Left lobe of liver (tissue), 2 donors: ENCODE results near the gene CACNG1. TPM values are rescaled to one million over a fixed set of nuclear protein-coding genes. Genes with fewer than 3 reads are reported as not detected.
A peak's percentile ranks its signal among the peaks of the same experiment; 100 is the strongest.

Experiments
- ATAC-seq: fragments of 200-7000 bp; cut with Tn5 transposase; one replicate; pipeline ENCODE4 v1.9.1; 2020; ENCODE audit warnings: mild to moderate bottlenecking, moderate library complexity
- DNase-seq: peaks from one replicate; pipeline ENCODE4 v3.0.0-alpha.2; 2020; ENCODE audit warnings: low spot score
- total RNA-seq: library from RNA; stranded (reverse); gene quantifications from one replicate; pipeline ENCODE4 v1.2.1, GENCODE V29; 2021
- donor health status: DM: no; HTN: no; CAD: no; lungs with moderate emphysema.
- donor health status: DM: no; HTN: yes; CAD: no.

CACNG1 gene, protein sequence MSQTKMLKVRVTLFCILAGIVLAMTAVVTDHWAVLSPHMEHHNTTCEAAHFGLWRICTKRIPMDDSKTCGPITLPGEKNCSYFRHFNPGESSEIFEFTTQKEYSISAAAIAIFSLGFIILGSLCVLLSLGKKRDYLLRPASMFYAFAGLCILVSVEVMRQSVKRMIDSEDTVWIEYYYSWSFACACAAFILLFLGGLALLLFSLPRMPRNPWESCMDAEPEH
- not detected for total RNA-seq

DNA sequence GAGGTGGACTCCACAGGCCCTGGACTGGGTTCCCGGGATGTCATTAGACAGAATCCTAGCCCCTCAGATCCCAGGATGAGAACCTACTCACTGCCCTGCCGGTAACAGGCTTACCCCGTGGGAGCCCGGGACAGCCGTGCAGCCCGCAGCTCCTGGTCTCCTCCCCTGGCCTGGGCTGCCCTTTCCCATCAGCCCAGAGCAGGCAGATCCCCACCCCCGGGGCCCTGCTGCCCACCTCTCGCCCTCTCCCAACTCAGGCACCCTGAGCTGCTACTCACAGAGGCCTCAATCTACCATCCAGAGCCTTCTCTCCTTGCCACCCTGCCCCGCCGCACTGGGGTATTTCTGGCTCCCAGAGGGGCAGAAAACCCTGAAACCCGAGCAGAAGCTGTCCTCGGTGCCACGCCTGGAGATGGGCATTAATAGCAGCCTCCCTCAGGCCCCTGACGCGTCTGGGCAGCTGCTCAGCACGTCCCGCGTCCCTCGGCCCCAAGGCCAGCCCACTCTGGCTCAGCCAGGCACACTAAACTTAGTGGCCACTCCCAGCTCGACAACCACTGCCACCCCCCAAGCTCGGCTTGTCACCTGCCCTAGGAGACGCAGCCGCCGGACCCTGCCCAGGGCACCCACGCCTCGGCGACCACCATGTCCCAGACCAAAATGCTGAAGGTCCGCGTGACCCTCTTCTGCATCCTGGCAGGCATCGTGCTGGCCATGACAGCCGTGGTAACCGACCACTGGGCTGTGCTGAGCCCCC, at the start of gene CACNG1:
CACNG1 (plus strand) TSS at position 539 of the 757 bp plus-strand sequence; CDS start at position 646, 107 bp downstream.
- no peak for ATAC-seq
- DNase-seq = no peak

DNA sequence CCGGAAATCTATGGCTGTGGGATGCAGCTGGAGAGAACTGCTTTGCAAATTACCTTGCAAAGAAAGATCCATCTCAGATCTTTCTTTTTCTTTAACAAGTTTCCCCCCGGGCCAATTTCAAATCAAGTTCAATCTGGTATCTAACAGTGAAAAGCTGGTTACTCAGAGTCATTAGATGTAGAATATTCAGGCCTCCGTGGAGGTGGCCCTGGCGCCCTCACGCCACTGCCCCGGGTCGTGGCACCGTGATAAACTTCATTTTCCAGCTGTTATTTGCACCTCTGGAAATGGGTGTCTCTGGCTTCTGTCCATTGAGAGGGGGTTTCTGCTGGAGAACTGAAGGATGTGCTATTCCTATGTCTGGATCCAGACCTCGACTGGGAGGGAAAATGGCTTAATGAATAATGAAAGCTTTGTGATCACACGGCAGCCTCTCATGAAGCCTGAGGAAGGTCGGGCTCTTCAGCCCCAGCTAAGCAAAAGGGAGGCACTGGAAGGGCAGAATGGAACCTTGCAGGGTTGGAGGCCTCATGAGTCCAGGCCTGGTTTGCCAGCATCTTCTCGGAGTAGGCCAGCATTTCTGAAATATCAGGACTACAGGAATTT, 49.3 kb upstream of the CACNG1 start:
- ATAC-seq = no peak
- DNase-seq = no peak

DNA sequence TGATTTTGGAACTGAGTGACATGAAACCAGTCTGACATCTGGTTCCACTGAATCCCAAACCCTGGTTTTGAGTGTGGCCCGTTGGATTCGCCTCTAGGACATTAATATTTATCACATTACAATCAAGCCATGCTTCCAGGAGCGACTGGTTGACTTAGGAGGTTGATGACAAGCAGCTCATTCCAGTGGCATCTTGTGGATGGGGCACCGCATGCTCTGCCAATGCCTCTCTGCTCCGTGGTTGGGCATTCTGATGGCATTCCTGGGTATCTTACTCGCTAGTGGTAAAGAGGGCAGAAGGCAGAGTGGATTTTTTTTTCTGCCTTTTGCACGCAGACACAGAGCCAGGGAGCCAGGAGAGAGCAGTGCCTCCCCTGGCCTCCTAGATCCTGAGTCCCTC, 48.4 kb upstream of the CACNG1 start:
- DNase-seq = no peak
- no peak for ATAC-seq

DNA sequence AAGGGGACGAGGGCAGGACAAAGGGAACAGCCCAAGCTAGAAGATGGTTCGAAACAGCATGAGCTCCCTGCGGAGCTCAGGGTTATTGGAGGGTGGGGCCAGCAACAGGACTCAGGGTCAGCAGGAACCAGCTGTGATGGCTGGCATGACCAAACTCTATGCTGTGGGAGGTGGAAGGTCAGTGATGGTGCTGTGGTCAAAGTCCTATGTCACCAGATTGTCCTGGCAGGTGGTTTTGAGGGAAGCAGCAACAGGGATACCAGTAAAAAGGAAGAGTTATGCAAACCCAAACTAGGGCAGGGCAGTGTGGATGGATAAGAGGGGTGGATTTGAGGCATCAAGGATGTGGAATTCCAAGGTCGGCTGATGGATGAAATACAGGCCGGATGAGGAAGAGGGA, 47.4 kb upstream of the CACNG1 start:
- peak; percentile 73 for ATAC-seq
- DNase-seq = no peak

DNA sequence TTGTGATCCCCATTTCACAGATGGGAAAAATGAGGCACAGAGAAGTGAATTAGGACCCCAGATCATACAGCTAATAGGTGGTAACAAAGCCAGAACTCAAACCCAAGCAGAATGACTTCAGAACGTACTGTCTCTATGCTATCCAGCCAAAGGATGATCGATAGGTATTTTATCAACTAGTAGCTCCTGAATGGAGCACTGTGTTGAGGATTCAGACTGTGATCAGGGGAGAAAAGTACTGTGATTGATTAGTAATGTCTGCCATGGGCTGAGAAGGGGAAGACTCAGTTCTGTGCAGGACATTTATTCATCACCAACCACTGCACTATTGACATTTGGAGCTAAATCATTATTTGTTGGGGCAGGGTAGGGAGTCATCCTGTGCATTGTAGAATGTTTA, 41.1 kb upstream of the CACNG1 start:
- ATAC-seq (no peak), DNase-seq (no peak)

DNA sequence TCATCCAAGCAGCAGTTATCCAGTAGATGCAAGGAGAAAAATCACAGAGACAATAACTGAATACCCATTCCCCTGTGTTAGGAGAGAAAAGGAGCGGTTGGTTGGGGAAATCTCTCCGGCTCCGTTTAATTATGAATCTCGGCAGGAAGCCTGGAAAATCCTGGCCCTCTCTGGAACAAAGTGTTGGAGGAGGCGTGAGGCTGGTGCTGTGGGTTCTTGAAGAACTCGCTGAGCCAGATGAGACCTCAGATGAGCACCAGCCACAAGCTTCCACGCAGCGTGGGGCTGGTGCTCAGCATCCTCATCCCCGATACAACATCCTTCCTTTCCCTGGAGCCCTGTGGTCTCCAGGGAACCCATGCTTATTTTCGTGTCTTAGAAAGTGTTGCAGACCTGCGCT, 40.2 kb upstream of the CACNG1 start:
- ATAC-seq = no peak

DNA sequence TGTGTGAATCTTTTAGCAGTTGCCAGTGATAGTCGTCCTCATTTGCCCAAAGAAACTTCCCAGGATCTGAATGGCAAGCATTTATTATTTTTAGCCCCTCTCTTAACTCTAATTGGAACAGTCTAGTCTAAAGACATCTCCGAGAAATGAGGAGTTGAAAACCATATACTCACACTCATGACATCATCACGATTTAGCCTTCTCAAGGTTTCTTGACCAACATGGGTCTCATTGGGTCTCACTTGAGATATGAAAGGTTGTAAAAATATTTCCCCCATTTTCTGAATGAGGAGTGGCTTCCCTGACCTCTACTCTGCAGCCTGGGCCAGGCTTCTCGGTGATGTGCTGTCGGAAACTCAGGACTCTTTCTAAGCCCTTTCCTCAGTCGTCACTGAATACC, 37.1 kb upstream of the CACNG1 start:
- no peak for DNase-seq

More for the DNA sequence above, 40.2 kb upstream of the CACNG1 start:
- DNase-seq = no peak

DNA sequence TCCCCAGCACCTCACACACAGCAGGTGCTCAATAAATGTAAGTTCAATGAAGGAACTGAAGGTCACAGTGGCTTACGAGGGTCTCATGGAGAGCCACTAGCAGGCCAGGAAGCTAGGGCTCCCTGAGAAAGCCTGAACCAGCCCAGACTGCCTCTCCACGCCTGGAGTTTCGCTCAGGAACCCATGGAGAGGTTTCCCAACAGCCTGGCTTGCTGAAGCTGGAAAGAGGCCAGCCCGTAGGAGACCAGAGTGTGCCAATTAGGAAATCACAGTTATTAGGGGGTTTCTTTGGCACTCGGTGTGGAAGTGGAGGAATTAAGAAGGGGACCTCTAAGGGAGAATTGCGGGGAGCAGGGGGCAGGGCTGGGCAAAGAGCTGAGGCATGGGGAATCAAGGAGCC, 36.3 kb upstream of the CACNG1 start:
- ATAC-seq (peak; percentile 80), DNase-seq (peak; percentile 54)

More for the DNA sequence above, 37.1 kb upstream of the CACNG1 start:
- ATAC-seq = no peak

DNA sequence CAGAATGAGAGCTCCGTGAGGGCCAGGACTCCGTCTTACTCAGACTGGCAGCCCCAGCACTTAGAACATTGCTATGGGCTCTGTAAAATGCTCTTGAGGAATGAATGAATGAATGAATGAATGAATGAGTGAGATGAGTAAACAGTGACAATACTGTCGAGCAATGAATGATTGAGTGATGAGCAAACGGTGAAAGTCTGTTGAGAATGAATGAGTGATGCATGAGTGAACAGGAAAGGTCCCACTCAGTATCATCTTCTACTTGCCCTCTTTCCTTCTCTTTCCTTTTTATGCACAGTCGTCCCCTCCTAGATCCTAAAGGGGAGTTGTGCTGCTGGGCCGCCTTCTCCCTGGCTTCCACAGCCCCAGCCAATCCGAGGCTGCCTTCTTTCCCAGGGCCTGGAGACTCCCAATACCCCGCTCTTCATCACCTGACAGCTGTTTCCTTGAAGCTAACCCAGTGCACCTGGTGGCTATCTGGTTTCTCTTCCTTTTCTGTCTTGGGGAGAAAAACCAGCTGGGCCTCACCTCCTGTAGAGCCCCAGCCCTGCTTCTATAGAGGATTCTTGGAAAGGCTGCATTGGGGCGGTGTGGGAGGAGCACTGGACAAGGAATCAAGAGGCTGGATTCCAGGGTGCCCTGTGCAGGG, 32.7 kb upstream of the CACNG1 start:
- DNase-seq = no peak
- ATAC-seq = no peak

DNA sequence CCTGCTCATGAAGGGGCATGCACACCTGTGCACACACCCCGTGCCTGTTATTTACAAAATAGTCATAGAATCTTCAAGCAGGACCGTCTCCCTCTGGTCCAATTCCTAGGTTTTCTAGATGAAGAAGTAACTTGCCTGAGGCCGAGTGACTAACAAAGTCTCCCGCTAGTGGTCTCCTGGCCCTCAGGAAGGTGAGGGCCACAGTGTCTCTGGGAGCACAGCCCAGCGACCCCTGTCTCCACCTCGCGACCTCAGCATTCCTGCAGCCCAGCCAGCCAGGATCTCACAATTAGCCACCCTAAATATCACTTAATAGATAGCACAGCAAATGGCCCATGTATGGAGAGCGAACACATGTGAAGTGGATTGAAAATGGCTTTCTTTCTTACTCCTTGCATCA, 30.5 kb upstream of the CACNG1 start:
- ATAC-seq (no peak), DNase-seq (no peak)

DNA sequence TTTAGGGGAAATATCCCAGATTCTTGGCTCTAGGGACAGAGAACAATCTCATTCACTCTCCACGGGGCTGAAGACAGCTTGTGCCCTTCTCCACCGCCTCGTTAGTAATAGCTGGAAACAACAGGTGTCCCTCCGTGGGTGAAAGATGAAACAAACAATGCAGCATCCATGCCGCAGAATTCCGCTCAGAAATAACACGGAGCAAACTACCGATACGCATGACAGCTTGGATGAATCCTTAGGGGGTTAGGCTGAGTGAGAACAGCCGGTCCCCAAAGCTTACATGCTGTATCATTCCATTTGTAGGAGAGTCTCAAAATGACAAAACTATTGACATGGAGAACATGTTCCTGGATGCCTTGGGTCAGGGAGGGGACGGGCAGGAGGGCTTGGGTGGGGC, 29.4 kb upstream of the CACNG1 start:
- ATAC-seq (no peak), DNase-seq (no peak)

DNA sequence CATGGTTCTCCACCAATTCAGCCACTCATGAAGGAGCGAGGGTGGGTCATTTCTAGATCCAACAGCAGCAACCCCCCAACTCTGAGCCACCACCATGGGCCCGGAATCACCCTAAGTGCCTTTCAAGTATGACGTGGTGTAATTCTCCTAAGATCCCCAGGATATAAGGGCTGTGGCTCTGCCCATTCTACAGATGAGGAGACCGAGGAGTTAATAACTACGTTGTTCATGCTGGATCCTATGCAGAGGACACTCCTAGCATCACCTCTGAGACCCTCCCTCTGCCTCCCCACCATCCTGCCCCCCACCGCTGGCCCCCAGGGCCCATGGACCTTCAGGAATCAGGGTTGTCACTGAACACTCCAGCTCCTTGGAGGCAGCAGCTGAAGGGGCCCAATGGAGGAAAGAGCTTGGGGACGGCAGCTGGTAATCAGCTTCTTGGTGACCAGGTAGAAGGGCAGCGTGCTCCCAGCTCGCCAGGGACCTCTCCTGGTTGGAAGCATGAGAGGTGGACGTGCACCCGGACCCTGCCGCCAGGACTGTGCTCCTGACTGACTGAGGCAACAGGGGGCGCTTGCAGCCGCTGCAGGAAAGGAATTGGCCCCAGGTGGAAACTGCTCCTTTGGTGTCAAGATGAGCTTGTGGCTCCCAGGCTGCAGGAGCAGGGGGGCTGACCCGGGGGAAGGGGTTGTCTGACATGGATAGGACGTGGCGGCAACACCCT, 28.2 kb upstream of the CACNG1 start:
- ATAC-seq (no peak), DNase-seq (no peak)

DNA sequence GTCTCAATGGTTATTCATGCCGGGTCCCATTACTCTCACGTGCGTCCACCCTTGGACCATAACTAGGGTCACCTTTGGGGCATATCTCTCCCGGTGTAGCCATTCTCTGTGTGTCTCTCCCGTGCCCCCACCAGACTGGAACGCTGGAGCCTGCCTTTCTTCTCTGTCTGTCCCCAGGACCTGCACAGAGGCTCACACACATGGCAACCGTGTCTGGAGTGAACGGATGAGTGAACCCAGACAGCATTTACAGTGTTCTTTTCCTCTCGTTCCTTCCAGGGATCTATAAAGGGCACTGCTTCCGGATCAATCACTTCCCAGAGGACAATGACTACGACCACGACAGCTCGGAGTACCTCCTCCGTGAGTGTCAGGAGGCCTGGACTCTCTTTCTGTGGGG, 26.4 kb upstream of the CACNG1 start:
- no peak for DNase-seq

DNA sequence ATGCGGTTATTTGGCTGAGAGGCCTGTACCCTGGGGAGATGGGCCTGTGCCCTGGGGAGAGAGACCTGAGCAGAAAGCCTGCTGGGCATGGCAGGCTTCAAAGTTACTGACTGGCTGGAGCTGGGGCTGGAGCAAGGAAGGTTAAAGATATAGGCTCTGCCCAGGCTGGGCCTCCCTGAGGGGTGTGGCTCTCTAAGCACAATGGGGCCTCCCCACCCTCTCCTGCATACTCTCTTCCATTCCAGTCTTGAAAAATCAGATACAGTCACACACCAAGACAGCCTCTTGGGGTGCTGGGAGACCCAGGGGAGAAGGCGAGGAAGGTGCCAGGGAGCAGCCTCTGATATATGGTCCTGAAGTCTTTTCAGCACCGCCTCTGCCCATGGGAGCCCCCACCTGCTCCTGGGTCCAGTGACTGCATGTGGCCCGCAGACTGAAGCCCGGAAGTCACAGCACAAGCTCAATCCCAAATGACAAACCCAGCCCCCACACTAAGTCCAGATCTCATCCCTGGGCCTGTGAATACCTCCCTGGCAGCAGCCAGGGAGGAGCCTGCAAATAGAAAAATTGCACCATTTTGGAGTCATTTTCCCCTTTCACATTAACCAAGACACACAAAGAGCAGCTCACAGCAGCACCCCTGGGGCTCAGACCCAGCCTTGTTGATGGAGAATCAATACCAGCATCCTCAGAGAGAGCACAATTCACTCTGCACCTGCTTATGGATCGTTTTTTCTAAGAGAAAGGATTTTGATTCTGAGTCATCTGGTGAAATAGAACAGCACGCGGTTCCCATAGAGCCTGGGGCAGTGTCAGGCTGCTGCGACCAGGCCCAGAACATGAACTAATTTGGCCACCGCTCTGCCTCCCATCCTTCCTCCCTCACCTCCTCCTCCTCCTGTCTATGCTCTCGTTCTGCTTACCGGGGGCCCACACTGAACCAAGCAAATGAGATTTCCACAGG, 25.6 kb upstream of the CACNG1 start:
- DNase-seq (no peak), ATAC-seq (no peak)

More for the DNA sequence above, 26.4 kb upstream of the CACNG1 start:
- no peak for ATAC-seq

DNA sequence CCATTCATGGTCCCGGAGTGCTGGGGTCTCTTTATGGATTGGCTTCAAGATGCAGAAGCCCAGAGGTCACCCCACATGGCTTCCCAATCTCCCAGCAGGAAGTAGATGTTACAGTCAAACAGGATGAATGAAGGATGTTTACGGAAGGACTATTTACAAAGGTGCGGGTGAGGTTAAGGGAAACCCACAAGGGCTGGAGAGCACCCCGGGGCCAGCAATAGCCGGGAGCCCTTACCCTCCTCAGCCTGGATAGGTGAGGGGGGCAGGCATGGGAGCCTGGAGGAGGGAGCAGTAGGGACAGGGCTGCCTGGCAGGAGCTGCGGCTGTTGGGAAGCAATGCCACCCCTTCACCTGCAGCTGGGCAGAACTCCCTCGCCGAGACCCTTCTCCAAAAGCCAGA, 24.5 kb upstream of the CACNG1 start:
- no peak for DNase-seq

DNA sequence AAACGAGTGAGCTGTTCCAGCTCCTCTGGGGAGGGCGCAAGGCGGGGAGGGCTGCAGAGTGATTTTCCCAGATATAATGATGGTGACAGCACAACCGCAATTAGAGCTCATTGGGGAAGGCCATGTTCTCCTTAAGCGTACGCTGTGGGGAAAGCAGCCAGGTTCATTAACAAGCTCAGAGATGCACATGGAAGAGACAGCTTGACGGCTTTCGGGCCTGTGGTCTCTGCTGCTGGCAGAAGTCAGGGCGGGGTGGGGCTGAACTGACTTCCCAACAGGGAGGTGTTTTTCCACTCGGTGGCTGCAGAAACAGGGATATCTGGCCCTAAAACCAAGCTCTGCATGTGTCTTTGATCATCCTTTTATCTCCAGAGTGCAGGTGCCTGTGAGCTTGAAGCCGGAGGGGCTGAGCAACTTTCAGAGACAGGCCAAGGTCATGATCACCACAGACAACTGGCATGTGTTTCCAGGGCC, 24.0 kb upstream of the CACNG1 start:
- DNase-seq = no peak
- ATAC-seq = no peak

More for the DNA sequence above, 24.5 kb upstream of the CACNG1 start:
- no peak for ATAC-seq

DNA sequence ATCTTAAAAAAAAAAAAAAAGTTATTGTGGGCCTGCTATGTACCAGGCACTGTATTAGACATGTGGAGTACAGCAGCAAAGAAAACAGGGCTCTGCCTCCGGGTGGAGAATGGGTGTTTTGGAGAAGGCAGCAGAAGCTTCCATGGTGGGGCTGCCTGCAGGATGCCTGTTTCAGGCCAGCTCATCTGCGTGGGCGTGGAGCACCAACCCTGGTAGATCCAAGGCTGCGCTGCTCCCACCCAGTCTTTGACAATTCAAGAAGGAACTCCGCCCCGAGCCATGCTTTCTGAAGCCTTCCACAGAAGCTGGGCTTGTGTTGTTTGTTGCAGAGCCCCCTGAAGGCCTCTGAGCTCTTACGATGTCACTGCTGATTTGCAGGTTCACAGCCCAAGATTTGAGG, 23.2 kb upstream of the CACNG1 start:
- no peak for ATAC-seq
- DNase-seq = no peak

DNA sequence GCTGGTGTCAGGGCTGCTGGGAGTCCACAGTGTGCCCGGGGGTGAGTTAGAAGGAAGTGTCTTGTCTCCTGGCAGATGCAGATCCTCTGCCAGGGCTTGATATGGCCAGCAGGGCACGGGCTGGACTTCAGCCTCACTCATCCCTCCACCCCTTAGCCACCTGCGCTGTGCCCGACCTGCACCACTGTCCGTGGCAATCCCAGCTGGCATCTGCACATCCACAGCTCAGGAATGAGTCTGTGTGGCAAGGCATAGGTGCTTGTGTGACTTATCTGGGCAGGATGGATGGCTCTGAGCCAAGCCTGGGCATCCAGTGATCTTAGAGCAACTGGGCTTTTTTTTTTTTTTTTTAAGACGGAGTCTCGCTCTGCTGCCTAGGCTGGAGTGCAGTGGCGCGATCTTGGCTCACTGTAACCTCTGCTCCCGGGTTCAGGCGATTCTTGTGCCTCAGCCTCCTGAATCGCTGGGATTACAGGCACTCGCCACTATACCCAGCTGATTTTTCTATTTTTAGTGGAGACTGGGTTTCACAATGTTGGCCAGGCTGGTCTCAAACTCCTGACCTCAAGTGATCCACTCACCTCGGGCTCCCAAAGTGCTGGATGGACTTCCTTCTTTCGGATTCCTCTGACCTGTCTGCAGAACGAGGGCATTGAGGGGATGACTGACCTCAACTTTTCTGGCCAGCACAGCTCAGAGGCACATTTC, 22.5 kb upstream of the CACNG1 start:
- peak; percentile 62 for ATAC-seq
- DNase-seq = no peak

DNA sequence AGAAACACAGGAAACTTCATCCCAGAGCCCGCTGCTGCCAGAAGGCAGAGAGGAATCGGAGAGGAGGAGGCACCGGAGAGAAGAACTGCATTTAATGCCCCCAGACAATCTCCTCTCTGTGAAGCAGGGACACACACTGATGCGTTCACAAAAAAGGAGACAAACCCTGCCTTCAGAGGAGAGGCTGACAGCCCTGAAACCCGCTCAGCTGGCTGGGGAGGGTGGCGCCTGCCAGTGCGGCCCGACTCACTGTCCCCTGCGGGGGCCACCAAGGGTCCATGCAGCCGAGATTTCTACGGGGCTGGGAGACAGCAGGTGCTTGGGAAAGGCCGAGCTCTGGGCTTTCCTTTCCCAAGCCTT, 21.9 kb upstream of the CACNG1 start:
- ATAC-seq = no peak
- no peak for DNase-seq
